PC-9 (cell line): ENCODE results near the gene PLEKHG5.

Experiments used
- EZH2 ChIP-seq: fragments of 200-600 bp; sonication (generic); IDR thresholded peaks from 2 replicates; pipeline ENCODE4 v1.8.0; 2017; ENCODE audit warnings: antibody characterized with exemption, low read depth
- TF ChIP-seq, protein P1 (sequence below): fragments of 200-600 bp; sonication (generic); conservative IDR thresholded peaks from 2 replicates; pipeline ENCODE4 v1.6.1; 2017; ENCODE audit warnings: mixed run types, antibody characterized with exemption, mild to moderate bottlenecking, moderate library complexity

DNA sequence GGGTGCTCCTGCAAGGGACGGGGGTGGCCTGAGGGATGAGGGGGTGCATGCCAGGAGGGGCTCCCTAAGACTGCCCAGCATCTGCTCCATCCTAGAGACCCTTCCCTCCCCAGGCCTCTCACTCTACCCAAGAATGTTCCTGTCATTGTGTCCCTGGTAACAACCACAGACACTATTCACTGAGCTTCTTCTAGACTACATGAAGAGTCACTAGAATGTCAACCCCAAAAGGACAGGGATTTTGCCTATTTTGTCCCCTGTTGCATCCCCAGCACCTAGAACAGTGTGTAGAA lies 28.4 kb downstream of the PLEKHG5 start:
- TF ChIP-seq, protein P1, sequence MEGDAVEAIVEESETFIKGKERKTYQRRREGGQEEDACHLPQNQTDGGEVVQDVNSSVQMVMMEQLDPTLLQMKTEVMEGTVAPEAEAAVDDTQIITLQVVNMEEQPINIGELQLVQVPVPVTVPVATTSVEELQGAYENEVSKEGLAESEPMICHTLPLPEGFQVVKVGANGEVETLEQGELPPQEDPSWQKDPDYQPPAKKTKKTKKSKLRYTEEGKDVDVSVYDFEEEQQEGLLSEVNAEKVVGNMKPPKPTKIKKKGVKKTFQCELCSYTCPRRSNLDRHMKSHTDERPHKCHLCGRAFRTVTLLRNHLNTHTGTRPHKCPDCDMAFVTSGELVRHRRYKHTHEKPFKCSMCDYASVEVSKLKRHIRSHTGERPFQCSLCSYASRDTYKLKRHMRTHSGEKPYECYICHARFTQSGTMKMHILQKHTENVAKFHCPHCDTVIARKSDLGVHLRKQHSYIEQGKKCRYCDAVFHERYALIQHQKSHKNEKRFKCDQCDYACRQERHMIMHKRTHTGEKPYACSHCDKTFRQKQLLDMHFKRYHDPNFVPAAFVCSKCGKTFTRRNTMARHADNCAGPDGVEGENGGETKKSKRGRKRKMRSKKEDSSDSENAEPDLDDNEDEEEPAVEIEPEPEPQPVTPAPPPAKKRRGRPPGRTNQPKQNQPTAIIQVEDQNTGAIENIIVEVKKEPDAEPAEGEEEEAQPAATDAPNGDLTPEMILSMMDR = no peak
- no peak for TF ChIP-seq EZH2
